ENCODE data around the gene NUDT1. TPM values are rescaled to one million over a fixed set of nuclear protein-coding genes. Genes with fewer than 3 reads are reported as not detected.

Gene NUDT1
- total RNA-seq, 1 donor from 2014 or later = 12.0 TPM

DNA sequence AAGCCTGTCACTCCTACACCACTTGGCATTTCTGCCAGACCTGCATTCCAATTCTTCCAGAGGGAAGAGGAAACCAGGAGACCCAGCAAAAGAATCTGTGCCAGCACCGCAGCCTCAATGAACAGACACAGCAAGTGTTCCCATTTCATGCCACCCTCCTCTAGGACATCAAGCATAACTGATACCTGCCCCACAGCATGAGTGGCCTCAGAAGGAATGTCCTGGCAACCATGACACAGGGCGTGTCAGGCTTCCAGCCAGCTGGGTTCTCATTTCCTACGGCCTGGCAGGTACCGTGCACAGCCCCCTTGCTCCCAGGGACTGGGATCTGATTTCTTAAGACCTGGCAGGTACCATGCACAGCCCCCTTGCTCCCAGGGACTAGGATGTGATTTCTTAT is 17.1 kb upstream of the NUDT1 start:
- Histone ChIP-seq H3K79me2 (ENCODE audit: insufficient read depth, low read length) (peaks cover 56% of the 10 kb centered on the region), H3K4me2 (ENCODE audit: low read length) (no peak overlapping the region), H3K27me3 (ENCODE audit: insufficient read depth, low read length) (no peaks in the 10 kb centered on the region), H4K20me1 (ENCODE audit: insufficient read depth, low read length) (peaks cover 68% of the 10 kb centered on the region), H3K9ac (ENCODE audit: low read length) (no peak overlapping the region), H3K4me3 (ENCODE audit: insufficient read depth, low read depth, low read length) (no peak overlapping the region), H3K36me3 (ENCODE audit: insufficient read depth, low read length) (peaks cover 13% of the 10 kb centered on the region), H3K4me1 (ENCODE audit: insufficient read depth, low read length) (no peaks in the 10 kb centered on the region), H3K27ac (ENCODE audit: low read depth, low read length) (no peak overlapping the region), H2AFZ (ENCODE audit: low read depth, low read length) (no peak overlapping the region), H3K9me3 (ENCODE audit: insufficient read depth, low read depth, low read length) (no peaks in the 10 kb centered on the region)
- FAIRE-seq (no peak), DNase-seq (ENCODE audit: low read depth) (no peak)
- Mint-ChIP-seq H3K9me3 (ENCODE audit: unreplicated experiment) (no peaks in the 10 kb centered on the region), H3K27me3 (ENCODE audit: low read depth, unreplicated experiment) (no peaks in the 10 kb centered on the region), H3K27ac (ENCODE audit: unreplicated experiment) (no peak overlapping the region), H3K4me1 (ENCODE audit: low read depth, unreplicated experiment) (no peaks in the 10 kb centered on the region), H3K36me3 (ENCODE audit: low read depth, unreplicated experiment) (peaks cover 32% of the 10 kb centered on the region), H3K4me3 (ENCODE audit: unreplicated experiment) (no peak overlapping the region)
- no peak for TF ChIP-seq EZH2 (IDR thresholded peaks at IDR 0.05; ENCODE audit: insufficient read depth, low read length)
- TF ChIP-seq, protein P1, sequence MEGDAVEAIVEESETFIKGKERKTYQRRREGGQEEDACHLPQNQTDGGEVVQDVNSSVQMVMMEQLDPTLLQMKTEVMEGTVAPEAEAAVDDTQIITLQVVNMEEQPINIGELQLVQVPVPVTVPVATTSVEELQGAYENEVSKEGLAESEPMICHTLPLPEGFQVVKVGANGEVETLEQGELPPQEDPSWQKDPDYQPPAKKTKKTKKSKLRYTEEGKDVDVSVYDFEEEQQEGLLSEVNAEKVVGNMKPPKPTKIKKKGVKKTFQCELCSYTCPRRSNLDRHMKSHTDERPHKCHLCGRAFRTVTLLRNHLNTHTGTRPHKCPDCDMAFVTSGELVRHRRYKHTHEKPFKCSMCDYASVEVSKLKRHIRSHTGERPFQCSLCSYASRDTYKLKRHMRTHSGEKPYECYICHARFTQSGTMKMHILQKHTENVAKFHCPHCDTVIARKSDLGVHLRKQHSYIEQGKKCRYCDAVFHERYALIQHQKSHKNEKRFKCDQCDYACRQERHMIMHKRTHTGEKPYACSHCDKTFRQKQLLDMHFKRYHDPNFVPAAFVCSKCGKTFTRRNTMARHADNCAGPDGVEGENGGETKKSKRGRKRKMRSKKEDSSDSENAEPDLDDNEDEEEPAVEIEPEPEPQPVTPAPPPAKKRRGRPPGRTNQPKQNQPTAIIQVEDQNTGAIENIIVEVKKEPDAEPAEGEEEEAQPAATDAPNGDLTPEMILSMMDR (IDR thresholded peaks at IDR 0.05; ENCODE audit: insufficient read depth, low read depth, low read length) = no peak

DNA sequence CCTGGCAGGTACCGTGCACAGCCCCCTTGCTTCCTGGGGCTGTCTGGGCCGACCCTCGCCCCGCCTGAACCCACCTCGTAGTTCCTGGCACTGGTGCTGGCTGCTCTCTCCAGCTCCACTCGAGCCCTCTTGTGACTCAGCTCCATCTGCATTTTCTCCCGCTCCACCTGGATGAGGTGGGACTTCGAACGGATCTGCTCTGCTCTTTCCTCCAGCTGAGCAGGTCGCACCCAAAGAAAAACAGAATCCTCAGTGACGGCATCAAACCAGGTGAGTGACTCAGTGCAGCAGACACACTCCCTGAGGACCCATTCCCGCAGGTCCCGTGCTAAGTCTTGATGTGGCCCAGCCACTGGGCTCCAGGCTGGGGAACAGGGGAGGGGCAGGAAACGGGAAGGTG is 16.7 kb upstream of the NUDT1 start:
- no peaks in the 10 kb centered on the region for H3K9me3 ChIP-seq (ENCODE audit: insufficient read depth, low read depth, low read length)
- no peak for FAIRE-seq
- peaks cover 36% of the 10 kb centered on the region for H3K36me3 Mint-ChIP-seq (ENCODE audit: low read depth, unreplicated experiment)

DNA sequence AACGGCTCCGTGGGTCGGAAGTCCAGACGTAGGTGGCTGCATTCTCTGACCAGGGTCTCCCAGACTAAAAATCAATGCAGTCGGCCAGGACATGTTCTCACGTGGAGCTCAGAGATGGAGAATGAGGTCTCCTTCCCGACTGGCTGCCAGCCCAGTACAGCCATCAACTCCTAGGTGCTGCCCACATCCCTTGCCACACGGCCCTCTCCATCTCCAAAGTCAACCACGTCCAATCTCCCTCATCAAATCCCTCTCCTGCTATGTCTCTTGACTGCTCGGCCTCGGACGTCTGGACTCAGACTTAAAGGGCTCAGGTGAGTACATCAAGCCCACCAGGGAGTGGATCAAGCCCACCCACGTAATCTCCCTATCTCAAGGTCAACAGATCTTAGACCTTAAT is 16.2 kb upstream of the NUDT1 start:
- H3K4me3 ChIP-seq (ENCODE audit: insufficient read depth, low read depth, low read length) = no peak overlapping the region
- Mint-ChIP-seq H3K9me3 (ENCODE audit: unreplicated experiment) (no peaks in the 10 kb centered on the region), H3K4me1 (ENCODE audit: low read depth, unreplicated experiment) (no peaks in the 10 kb centered on the region), H3K27me3 (ENCODE audit: low read depth, unreplicated experiment) (no peaks in the 10 kb centered on the region), H3K27ac (ENCODE audit: unreplicated experiment) (no peak overlapping the region), H3K36me3 (ENCODE audit: low read depth, unreplicated experiment) (peaks cover 33% of the 10 kb centered on the region), H3K4me3 (ENCODE audit: unreplicated experiment) (no peak overlapping the region)
- H3K36me3 ChIP-seq (ENCODE audit: insufficient read depth, low read length) = peaks cover 13% of the 10 kb centered on the region
- no peak for DNase-seq (ENCODE audit: low read depth)
- no peak overlapping the region for H3K4me2 ChIP-seq (ENCODE audit: low read length)
- H3K9ac ChIP-seq (ENCODE audit: low read length) = no peak overlapping the region
- H3K9me3 ChIP-seq (ENCODE audit: insufficient read depth, low read depth, low read length) = no peaks in the 10 kb centered on the region
- TF ChIP-seq, protein P1 (IDR thresholded peaks at IDR 0.05; ENCODE audit: insufficient read depth, low read depth, low read length) = no peak
- H3K27ac ChIP-seq (ENCODE audit: low read depth, low read length) = no peak overlapping the region
- no peak overlapping the region for H2AFZ ChIP-seq (ENCODE audit: low read depth, low read length)
- peaks cover 68% of the 10 kb centered on the region for H4K20me1 ChIP-seq (ENCODE audit: insufficient read depth, low read length)
- H3K4me1 ChIP-seq (ENCODE audit: insufficient read depth, low read length) = no peaks in the 10 kb centered on the region
- FAIRE-seq = no peak
- peaks cover 57% of the 10 kb centered on the region for H3K79me2 ChIP-seq (ENCODE audit: insufficient read depth, low read length)
- no peaks in the 10 kb centered on the region for H3K27me3 ChIP-seq (ENCODE audit: insufficient read depth, low read length)

More for the DNA sequence above, 16.7 kb upstream of the NUDT1 start:
- no peak for DNase-seq (ENCODE audit: low read depth)
- no peak overlapping the region for H3K27ac ChIP-seq (ENCODE audit: low read depth, low read length)
- no peak overlapping the region for H3K4me2 ChIP-seq (ENCODE audit: low read length)
- H3K36me3 ChIP-seq (ENCODE audit: insufficient read depth, low read length) = peaks cover 13% of the 10 kb centered on the region
- peaks cover 68% of the 10 kb centered on the region for H4K20me1 ChIP-seq (ENCODE audit: insufficient read depth, low read length)
- H3K4me1 ChIP-seq (ENCODE audit: insufficient read depth, low read length) = no peaks in the 10 kb centered on the region
- no peak overlapping the region for H3K4me3 Mint-ChIP-seq (ENCODE audit: unreplicated experiment)
- H3K79me2 ChIP-seq (ENCODE audit: insufficient read depth, low read length) = peaks cover 57% of the 10 kb centered on the region
- H3K27me3 ChIP-seq (ENCODE audit: insufficient read depth, low read length) = no peaks in the 10 kb centered on the region
- TF ChIP-seq, protein P1 (IDR thresholded peaks at IDR 0.05; ENCODE audit: insufficient read depth, low read depth, low read length) = no peak
- TF ChIP-seq EZH2 (IDR thresholded peaks at IDR 0.05; ENCODE audit: insufficient read depth, low read length) = no peak
- no peak overlapping the region for H3K9ac ChIP-seq (ENCODE audit: low read length)
- no peaks in the 10 kb centered on the region for H3K9me3 Mint-ChIP-seq (ENCODE audit: unreplicated experiment)
- no peaks in the 10 kb centered on the region for H3K27me3 Mint-ChIP-seq (ENCODE audit: low read depth, unreplicated experiment)
- no peak overlapping the region for H2AFZ ChIP-seq (ENCODE audit: low read depth, low read length)
- no peak overlapping the region for H3K27ac Mint-ChIP-seq (ENCODE audit: unreplicated experiment)
- no peaks in the 10 kb centered on the region for H3K4me1 Mint-ChIP-seq (ENCODE audit: low read depth, unreplicated experiment)
- no peak overlapping the region for H3K4me3 ChIP-seq (ENCODE audit: insufficient read depth, low read depth, low read length)

All from astrocyte (in vitro differentiated cells and primary cell).